Tibial artery (tissue), 4 donors: ENCODE results near the gene SDR42E1.

Experiments used
- DNase-seq, 2 donors: peaks; one replicate each; pipeline ENCODE4 v3.0.0-alpha.2; 2019
- H3K27ac ChIP-seq, 2 donors: fragments of 200-600 bp; sonication (generic) in 1 of 2; 1 replicate in 1 of 2; 2 replicates in 1 of 2; pipeline ENCODE4 v1.5.1; 2018 to 2019; ENCODE audit warnings: mild to moderate bottlenecking in 1 of 2
- H3K27me3 ChIP-seq, 2 donors: fragments of 200-600 bp; sonication (generic) in 1 of 2; one replicate each; pipeline versions ENCODE4 v1.5.1 to v1.6.0; 2016 to 2019
- H3K36me3 ChIP-seq, 3 donors: fragments of 200-600 bp; sonication (generic) in 2 of 3; one replicate each; pipeline ENCODE4 v1.5.1; 2016 to 2019; ENCODE audit warnings: mild to moderate bottlenecking in 2 of 3
- H3K4me1 ChIP-seq, 4 donors: fragments of 200-600 bp; sonication (generic) in 2 of 4; 1 replicate in 3 of 4; 2 replicates in 1 of 4; pipeline ENCODE4 v1.5.1; 2016 to 2019
- H3K4me3 ChIP-seq, 2 donors: fragments of 200-600 bp; sonication (generic) in 1 of 2; 1 replicate in 1 of 2; 2 replicates in 1 of 2; pipeline ENCODE4 v1.5.1; 2018 to 2019; ENCODE audit warnings: mild to moderate bottlenecking in 2 of 2
- H3K9me3 ChIP-seq, 3 donors: fragments of 200-600 bp; sonication (generic) in 1 of 3; one replicate each; pipeline ENCODE4 v1.5.1; 2016 to 2019
- intact Hi-C: fragments of 100-400 bp; cut with DNase I; formaldehyde crosslinking; loops from one replicate; pipeline ENCODE4 v1.15.0; 2023; ENCODE audit warnings: low total_unique reads
- TF ChIP-seq, protein P1 (sequence below), 2 experiments: fragments of 200-600 bp in 1 of 2; fragments of 450-650 bp in 1 of 2; IDR thresholded peaks; one replicate each; pipeline ENCODE4 v1.5.1; 2017 to 2019; ENCODE audit warnings: antibody characterized with exemption in 2 of 2, mild to moderate bottlenecking in 1 of 2, moderate library complexity in 1 of 2

SDR42E1 gene

DNA sequence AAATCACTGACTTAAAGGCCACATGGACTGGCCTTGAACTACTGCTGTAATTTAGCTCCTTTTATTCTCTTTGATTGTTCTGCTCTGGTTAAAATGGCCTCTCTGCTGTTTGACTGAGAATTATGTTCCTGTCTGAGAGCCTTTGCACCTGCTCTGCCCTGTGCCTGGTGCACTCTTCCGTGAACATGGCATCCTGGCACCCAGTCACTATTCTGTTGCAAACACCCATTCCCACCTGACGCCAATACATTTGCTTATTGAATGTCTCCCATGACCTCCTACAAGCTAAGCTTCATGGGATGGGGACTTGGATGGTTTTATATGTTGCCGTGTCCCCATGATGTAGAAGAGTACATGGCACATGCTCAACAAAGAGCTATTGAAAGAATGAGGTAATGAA is 43.8 kb upstream of the SDR42E1 start:
- Histone ChIP-seq H3K27ac (no peak overlapping the region), H3K27me3 (peaks cover 0 to 6% of the 10 kb centered on the region in 2 donors), H3K4me1 (no peaks in the 10 kb centered on the region), H3K4me3 (no peak overlapping the region), H3K9me3 (no peaks in the 10 kb centered on the region), H3K36me3 (no peaks in the 10 kb centered on the region)
- DNase-seq: no peak
- intact Hi-C loops: no loop called here
- TF ChIP-seq, protein P1, sequence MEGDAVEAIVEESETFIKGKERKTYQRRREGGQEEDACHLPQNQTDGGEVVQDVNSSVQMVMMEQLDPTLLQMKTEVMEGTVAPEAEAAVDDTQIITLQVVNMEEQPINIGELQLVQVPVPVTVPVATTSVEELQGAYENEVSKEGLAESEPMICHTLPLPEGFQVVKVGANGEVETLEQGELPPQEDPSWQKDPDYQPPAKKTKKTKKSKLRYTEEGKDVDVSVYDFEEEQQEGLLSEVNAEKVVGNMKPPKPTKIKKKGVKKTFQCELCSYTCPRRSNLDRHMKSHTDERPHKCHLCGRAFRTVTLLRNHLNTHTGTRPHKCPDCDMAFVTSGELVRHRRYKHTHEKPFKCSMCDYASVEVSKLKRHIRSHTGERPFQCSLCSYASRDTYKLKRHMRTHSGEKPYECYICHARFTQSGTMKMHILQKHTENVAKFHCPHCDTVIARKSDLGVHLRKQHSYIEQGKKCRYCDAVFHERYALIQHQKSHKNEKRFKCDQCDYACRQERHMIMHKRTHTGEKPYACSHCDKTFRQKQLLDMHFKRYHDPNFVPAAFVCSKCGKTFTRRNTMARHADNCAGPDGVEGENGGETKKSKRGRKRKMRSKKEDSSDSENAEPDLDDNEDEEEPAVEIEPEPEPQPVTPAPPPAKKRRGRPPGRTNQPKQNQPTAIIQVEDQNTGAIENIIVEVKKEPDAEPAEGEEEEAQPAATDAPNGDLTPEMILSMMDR (IDR thresholded peaks at IDR 0.05): no peak

DNA sequence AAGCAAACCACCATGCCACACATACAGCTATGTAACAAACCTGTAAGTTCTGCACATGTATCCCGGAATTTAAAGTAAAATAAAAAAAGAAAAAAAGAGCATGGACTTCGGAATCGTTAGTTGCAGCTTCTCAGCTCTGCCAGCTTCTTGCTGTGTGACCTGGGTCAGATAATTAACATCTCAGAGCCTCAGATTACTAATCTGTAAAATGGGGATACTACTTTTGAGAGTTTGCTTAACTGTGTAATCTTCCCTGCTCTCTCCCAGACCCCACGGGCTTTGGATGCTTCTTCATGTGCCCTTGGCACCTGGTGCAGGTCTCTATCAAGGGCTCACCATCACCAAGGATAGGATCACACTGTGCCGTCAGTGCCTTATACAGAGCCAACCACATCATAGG is 40.4 kb upstream of the SDR42E1 start:
- Histone ChIP-seq H3K27me3 (no peaks in the 10 kb centered on the region), H3K36me3 (no peaks in the 10 kb centered on the region), H3K4me3 (no peak overlapping the region), H3K4me1 (no peaks in the 10 kb centered on the region), H3K27ac (no peak overlapping the region), H3K9me3 (no peaks in the 10 kb centered on the region)
- intact Hi-C loops: no loop called here
- TF ChIP-seq, protein P1 (IDR thresholded peaks at IDR 0.05): no peak
- no peak for DNase-seq

DNA sequence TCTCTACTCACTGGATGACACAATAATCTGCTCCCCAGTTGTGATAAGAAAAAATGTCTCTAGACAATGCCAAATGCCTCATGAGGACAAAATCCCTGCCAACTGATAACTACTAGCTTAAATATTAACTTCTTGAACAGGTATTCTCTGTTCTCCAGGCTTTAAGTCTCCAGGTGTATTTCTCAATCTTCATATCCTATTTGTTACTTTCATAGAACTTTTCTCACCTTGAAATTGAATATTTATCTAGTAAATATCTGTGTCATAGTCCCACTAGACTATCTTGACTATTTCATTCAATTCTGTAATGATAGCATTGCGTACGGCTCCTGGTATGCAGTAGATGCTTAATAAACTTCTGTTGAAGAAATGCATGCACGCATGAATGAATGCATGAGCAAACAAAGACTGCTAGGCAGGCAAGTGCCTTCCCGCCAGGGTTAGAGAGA is 39.7 kb upstream of the SDR42E1 start:
- H3K4me3 ChIP-seq: no peak overlapping the region
- no peak for DNase-seq
- H3K27me3 ChIP-seq: no peaks in the 10 kb centered on the region
- intact Hi-C loops: no loop called here
- TF ChIP-seq, protein P1 (IDR thresholded peaks at IDR 0.05): no peak
- H3K27ac ChIP-seq: no peak overlapping the region
- H3K9me3 ChIP-seq: no peaks in the 10 kb centered on the region
- H3K36me3 ChIP-seq: no peaks in the 10 kb centered on the region
- H3K4me1 ChIP-seq: no peaks in the 10 kb centered on the region

DNA sequence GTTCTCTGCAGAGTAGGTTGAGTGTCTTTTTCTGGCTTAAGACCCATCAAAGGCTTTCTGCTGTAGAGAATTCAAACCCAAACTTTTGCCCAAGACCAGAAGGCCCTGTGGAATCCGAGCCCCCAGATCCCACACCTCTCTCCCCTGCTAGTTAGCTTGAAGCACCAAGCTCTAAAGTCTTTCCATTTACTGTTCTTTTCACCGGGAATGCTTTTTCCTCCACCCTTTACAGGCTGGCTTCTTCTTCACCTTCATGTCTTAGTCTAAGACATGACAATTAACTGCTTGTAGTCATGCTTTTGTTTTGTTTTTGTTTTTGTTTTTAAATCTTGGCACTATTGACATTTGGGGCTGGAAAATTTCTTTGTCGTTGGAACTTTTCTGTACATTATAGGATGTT is 39.2 kb upstream of the SDR42E1 start:
- no peaks in the 10 kb centered on the region for H3K4me1 ChIP-seq
- DNase-seq: no peak
- no peaks in the 10 kb centered on the region for H3K36me3 ChIP-seq
- no peak overlapping the region for H3K4me3 ChIP-seq
- TF ChIP-seq, protein P1 (IDR thresholded peaks at IDR 0.05): no peak
- intact Hi-C loops: no loop called here
- H3K27ac ChIP-seq: no peak overlapping the region
- H3K9me3 ChIP-seq: no peaks in the 10 kb centered on the region
- no peaks in the 10 kb centered on the region for H3K27me3 ChIP-seq

DNA sequence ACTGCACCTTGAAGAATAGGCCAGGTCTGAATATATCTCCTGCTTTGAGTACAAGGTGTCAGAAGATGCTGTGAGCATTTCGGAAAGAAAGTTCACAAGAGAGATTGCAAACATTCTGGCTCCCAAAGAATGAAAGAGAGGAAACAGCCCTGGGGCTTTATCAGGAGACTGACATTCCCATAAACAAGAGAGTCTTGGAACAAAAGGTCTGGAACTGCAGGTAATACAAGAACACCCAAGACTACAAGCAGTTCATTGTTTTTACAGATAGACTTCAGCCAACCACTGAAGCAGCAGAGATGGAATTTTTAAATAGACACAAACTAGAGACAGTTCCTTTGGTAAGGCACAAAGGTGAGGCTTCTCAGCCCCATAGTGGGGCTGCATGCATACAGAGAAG is 38.2 kb upstream of the SDR42E1 start:
- no peak overlapping the region for H3K27ac ChIP-seq
- DNase-seq: no peak
- intact Hi-C loops: no loop called here
- H3K9me3 ChIP-seq: no peaks in the 10 kb centered on the region
- no peaks in the 10 kb centered on the region for H3K27me3 ChIP-seq
- no peaks in the 10 kb centered on the region for H3K36me3 ChIP-seq
- H3K4me3 ChIP-seq: no peak overlapping the region
- H3K4me1 ChIP-seq: no peaks in the 10 kb centered on the region
- TF ChIP-seq, protein P1 (IDR thresholded peaks at IDR 0.05): no peak

DNA sequence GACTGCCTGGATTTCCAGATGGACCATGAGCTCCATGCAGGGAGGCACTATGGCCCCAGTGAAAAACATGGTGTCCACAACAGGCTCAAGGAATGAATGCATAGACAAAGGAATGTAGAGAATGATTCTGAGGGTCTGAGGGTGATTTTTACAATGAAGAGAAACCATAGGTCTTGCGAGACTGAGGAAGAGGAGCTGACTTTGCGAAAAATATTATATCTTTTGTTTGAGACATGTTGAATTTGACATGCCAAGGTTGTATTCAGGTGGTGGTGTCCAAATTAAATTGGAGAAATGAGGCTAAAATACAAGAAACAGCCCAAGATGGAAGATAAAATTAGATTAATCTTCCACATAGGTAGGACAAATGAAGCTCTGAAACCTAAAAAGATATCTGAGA is 36.5 kb upstream of the SDR42E1 start:
- Histone ChIP-seq H3K27ac (no peak overlapping the region), H3K9me3 (no peaks in the 10 kb centered on the region), H3K36me3 (no peaks in the 10 kb centered on the region), H3K27me3 (peaks cover 0 to 3% of the 10 kb centered on the region in 2 donors), H3K4me3 (no peak overlapping the region), H3K4me1 (no peaks in the 10 kb centered on the region)
- DNase-seq: no peak
- TF ChIP-seq, protein P1 (IDR thresholded peaks at IDR 0.05): no peak
- intact Hi-C loops: no loop called here
